ENCODE measurements around the gene OR52A5. TPM values are rescaled to one million over a fixed set of nuclear protein-coding genes. Genes with fewer than 3 reads are reported as not detected.
"Not testable (repeated sequence)": the region's sequence is repeated elsewhere in the genome, so short reads cannot be mapped to it uniquely, and the experiment has no call there.

Gene OR52A5
- not detected for total RNA-seq

- no peak within 1 kb of the TSS for H3K4me3 Mint-ChIP-seq
- ATAC-seq (replicated peaks in 1 of 2) = no peak
- DNase-seq = no peak
- no peaks in the 10 kb centered on the region for H3K9me3 Mint-ChIP-seq
- no peaks in the 10 kb centered on the region for H3K36me3 Mint-ChIP-seq (ENCODE audit: insufficient read depth in 2 of 2)
- H3K27ac Mint-ChIP-seq = no peak within 1 kb of the TSS
- H3K27me3 Mint-ChIP-seq (ENCODE audit: low read depth) = no peaks in the 10 kb centered on the region
- no peaks in the 10 kb centered on the region for H3K4me1 Mint-ChIP-seq (ENCODE audit: low read depth)
Observed at GRCh38 chr11:5137996-5138395, at the start of gene OR52A5. Gene OR52A5 (minus strand): TSS chr11:5138356. CDS start chr11:5132642, 5,714 bp downstream.

- Mint-ChIP-seq H3K27ac (no peak overlapping the region), H3K9me3 (peaks cover 0 to 2% of the 10 kb centered on the region in 2 donors), H3K4me3 (no peak overlapping the region), H3K27me3 (ENCODE audit: low read depth) (no peaks in the 10 kb centered on the region), H3K4me1 (ENCODE audit: low read depth) (no peaks in the 10 kb centered on the region), H3K36me3 (ENCODE audit: insufficient read depth in 2 of 2) (no peaks in the 10 kb centered on the region)
- DNase-seq (no peak), ATAC-seq (replicated peaks in 1 of 2) (no peak)
Observed at GRCh38 chr11:5178046-5178837, 40.1 kb upstream of the OR52A5 start.

- no peak for DNase-seq
- H3K27me3 Mint-ChIP-seq (ENCODE audit: low read depth) = no peaks in the 10 kb centered on the region
- no peaks in the 10 kb centered on the region for H3K36me3 Mint-ChIP-seq (ENCODE audit: insufficient read depth in 2 of 2)
- peaks cover 0 to 2% of the 10 kb centered on the region in 2 donors for H3K9me3 Mint-ChIP-seq
- no peak overlapping the region for H3K4me3 Mint-ChIP-seq
- no peak overlapping the region for H3K27ac Mint-ChIP-seq
- ATAC-seq (replicated peaks in 1 of 2) = no peak
- H3K4me1 Mint-ChIP-seq (ENCODE audit: low read depth) = no peaks in the 10 kb centered on the region
Observed at GRCh38 chr11:5174934-5175333, 36.8 kb upstream of the OR52A5 start.

- Mint-ChIP-seq H3K4me1 (ENCODE audit: low read depth) (no peaks in the 10 kb centered on the region), H3K27me3 (ENCODE audit: low read depth) (no peaks in the 10 kb centered on the region), H3K36me3 (ENCODE audit: insufficient read depth in 2 of 2) (no peaks in the 10 kb centered on the region), H3K4me3 (no peak overlapping the region), H3K9me3 (no peaks in the 10 kb centered on the region), H3K27ac (no peak overlapping the region)
- DNase-seq = no peak
- ATAC-seq (replicated peaks in 1 of 2) = no peak
Observed at GRCh38 chr11:5171856-5172255, 33.7 kb upstream of the OR52A5 start.

GRCh38 chr11:5165898-5166297, 27.7 kb upstream of the OR52A5 start:
- not testable (repeated sequence) for H3K27me3 Mint-ChIP-seq (ENCODE audit: low read depth); H3K4me3 Mint-ChIP-seq; DNase-seq; H3K9me3 Mint-ChIP-seq; H3K4me1 Mint-ChIP-seq (ENCODE audit: low read depth); H3K36me3 Mint-ChIP-seq (ENCODE audit: insufficient read depth in 2 of 2); ATAC-seq (replicated peaks in 1 of 2); H3K27ac Mint-ChIP-seq

- DNase-seq; H3K4me1 Mint-ChIP-seq (ENCODE audit: low read depth); H3K36me3 Mint-ChIP-seq (ENCODE audit: insufficient read depth in 2 of 2); H3K4me3 Mint-ChIP-seq; H3K27ac Mint-ChIP-seq; H3K27me3 Mint-ChIP-seq (ENCODE audit: low read depth); H3K9me3 Mint-ChIP-seq; ATAC-seq (replicated peaks in 1 of 2): not testable (repeated sequence)
Observed at GRCh38 chr11:5164807-5165206, 26.7 kb upstream of the OR52A5 start.

GRCh38 chr11:5161045-5161444, 22.9 kb upstream of the OR52A5 start:
- H3K36me3 Mint-ChIP-seq (ENCODE audit: insufficient read depth in 2 of 2); H3K4me1 Mint-ChIP-seq (ENCODE audit: low read depth); ATAC-seq (replicated peaks in 1 of 2); H3K27ac Mint-ChIP-seq; H3K4me3 Mint-ChIP-seq; DNase-seq; H3K27me3 Mint-ChIP-seq (ENCODE audit: low read depth); H3K9me3 Mint-ChIP-seq: not testable (repeated sequence)

GRCh38 chr11:5160217-5160616, 22.1 kb upstream of the OR52A5 start:
- H3K36me3 Mint-ChIP-seq (ENCODE audit: insufficient read depth in 2 of 2); H3K27ac Mint-ChIP-seq; H3K9me3 Mint-ChIP-seq; H3K4me3 Mint-ChIP-seq; H3K27me3 Mint-ChIP-seq (ENCODE audit: low read depth); H3K4me1 Mint-ChIP-seq (ENCODE audit: low read depth); ATAC-seq (replicated peaks in 1 of 2); DNase-seq: not testable (repeated sequence)

- no peak overlapping the region for H3K4me3 Mint-ChIP-seq
- H3K27me3 Mint-ChIP-seq (ENCODE audit: low read depth) = no peaks in the 10 kb centered on the region
- ATAC-seq (replicated peaks in 1 of 2) = no peak
- no peaks in the 10 kb centered on the region for H3K4me1 Mint-ChIP-seq (ENCODE audit: low read depth)
- DNase-seq = no peak
- H3K36me3 Mint-ChIP-seq (ENCODE audit: insufficient read depth in 2 of 2) = no peaks in the 10 kb centered on the region
- H3K9me3 Mint-ChIP-seq = peaks cover 1 to 2% of the 10 kb centered on the region in 2 donors
- no peak overlapping the region for H3K27ac Mint-ChIP-seq
Observed at GRCh38 chr11:5159806-5160205, 21.6 kb upstream of the OR52A5 start.

- H3K9me3 Mint-ChIP-seq = peaks cover 1 to 2% of the 10 kb centered on the region in 2 donors
- ATAC-seq (replicated peaks in 1 of 2) (no peak), DNase-seq (no peak)
- no peak within 1 kb of the TSS for H3K27ac Mint-ChIP-seq
- no peaks in the 10 kb centered on the region for H3K27me3 Mint-ChIP-seq (ENCODE audit: low read depth)
- H3K36me3 Mint-ChIP-seq (ENCODE audit: insufficient read depth in 2 of 2) = no peaks in the 10 kb centered on the region
- H3K4me3 Mint-ChIP-seq = no peak within 1 kb of the TSS
- H3K4me1 Mint-ChIP-seq (ENCODE audit: low read depth) = no peaks in the 10 kb centered on the region
Observed at GRCh38 chr11:5154657-5155056, 16.5 kb upstream of the OR52A5 start, which contains the start of gene OR52A1. Gene OR52A1 (minus strand): TSS chr11:5154757. CDS start chr11:5152369, 2,388 bp downstream.

- no peaks in the 10 kb centered on the region for H3K27me3 Mint-ChIP-seq (ENCODE audit: low read depth)
- no peaks in the 10 kb centered on the region for H3K36me3 Mint-ChIP-seq (ENCODE audit: insufficient read depth in 2 of 2)
- H3K9me3 Mint-ChIP-seq = peaks cover 1 to 2% of the 10 kb centered on the region in 2 donors
- H3K27ac Mint-ChIP-seq = no peak overlapping the region
- no peak for DNase-seq
- H3K4me3 Mint-ChIP-seq = no peak overlapping the region
- no peak for ATAC-seq (replicated peaks in 1 of 2)
- no peaks in the 10 kb centered on the region for H3K4me1 Mint-ChIP-seq (ENCODE audit: low read depth)
Observed at GRCh38 chr11:5153574-5154431, 15.6 kb upstream of the OR52A5 start.

GRCh38 chr11:5151713-5152153, 13.6 kb upstream of the OR52A5 start:
- ATAC-seq (replicated peaks in 1 of 2) = no peak
- H3K27ac Mint-ChIP-seq = no peak overlapping the region
- no peaks in the 10 kb centered on the region for H3K9me3 Mint-ChIP-seq
- no peak for DNase-seq
- no peaks in the 10 kb centered on the region for H3K4me1 Mint-ChIP-seq (ENCODE audit: low read depth)
- H3K4me3 Mint-ChIP-seq = no peak overlapping the region
- no peaks in the 10 kb centered on the region for H3K36me3 Mint-ChIP-seq (ENCODE audit: insufficient read depth in 2 of 2)
- no peaks in the 10 kb centered on the region for H3K27me3 Mint-ChIP-seq (ENCODE audit: low read depth)

- not testable (repeated sequence) for ATAC-seq (replicated peaks in 1 of 2); H3K27ac Mint-ChIP-seq; H3K36me3 Mint-ChIP-seq (ENCODE audit: insufficient read depth in 2 of 2); H3K4me3 Mint-ChIP-seq; DNase-seq; H3K9me3 Mint-ChIP-seq; H3K4me1 Mint-ChIP-seq (ENCODE audit: low read depth); H3K27me3 Mint-ChIP-seq (ENCODE audit: low read depth)
Observed at GRCh38 chr11:5144206-5144605, 6.0 kb upstream of the OR52A5 start.

All from activated T-cell treated with anti-CD3 and anti-CD28 coated beads, Interleukin-2, amount 50 U/mL, for 72 hours (primary cell).